Body of pancreas (tissue), 4 donors: Measurements from ENCODE around the gene SLC22A5. TPM values are rescaled to one million over a fixed set of nuclear protein-coding genes. Genes with fewer than 3 reads are reported as not detected.

Experiments
- ATAC-seq: fragments of 150-250 bp; one replicate; pipeline ENCODE4 v1.9.1; 2016
- DNase-seq, 4 donors: peaks; one replicate each; pipeline ENCODE4 v3.0.0-alpha.2; 2019
- H3K27ac ChIP-seq, 4 donors: fragments of 200-600 bp; sonication (generic); 1 replicate in 3 of 4; 2 replicates in 1 of 4; pipeline versions ENCODE4 v1.5.1 to v1.6.1; 2016 to 2019; ENCODE audit warnings: mild to moderate bottlenecking in 1 of 4, mixed read lengths in 1 of 4, moderate library complexity in 1 of 4
- H3K27me3 ChIP-seq, 2 donors: fragments of 200-600 bp; sonication (generic); one replicate each; pipeline ENCODE4 v1.6.0; 2016; ENCODE audit warnings: mild to moderate bottlenecking in 1 of 2
- H3K36me3 ChIP-seq, 2 donors: fragments of 200-600 bp; sonication (generic); replicated peaks in 1 of 2; 2 replicates each; pipeline ENCODE4 v1.5.1; 2016; ENCODE audit warnings: low read depth in 2 of 2; ENCODE audit not compliant: insufficient read depth in 1 of 2
- H3K4me1 ChIP-seq: fragments of 200-600 bp; sonication (generic); one replicate; pipeline ENCODE4 v1.6.0; 2016
- H3K4me3 ChIP-seq, 2 donors: fragments of 200-600 bp; sonication (generic); 1 replicate in 1 of 2; 2 replicates in 1 of 2; pipeline ENCODE4 v1.5.1; 2016 to 2019
- H3K9me3 ChIP-seq, 3 donors: fragments of 200-600 bp; sonication (generic); 1 replicate in 2 of 3; 2 replicates in 1 of 3; pipeline ENCODE4 v1.5.1; 2016
- CTCF ChIP-seq, 7 experiments: fragments of 450-650 bp in 4 of 7; fragments of 200-600 bp in 3 of 7; sonication (generic) in 3 of 7; IDR thresholded peaks; one replicate each; pipeline ENCODE4 v1.5.1; 2016 to 2019; ENCODE audit warnings: antibody characterized with exemption in 7 of 7
- POLR2A ChIP-seq, 3 donors: fragments of 450-650 bp; IDR thresholded peaks; one replicate each; pipeline ENCODE4 v1.6.1; 2016; ENCODE audit warnings: antibody characterized with exemption in 3 of 3, mild to moderate bottlenecking in 2 of 3
- WGBS, 2 donors: methylation state at CpG; one replicate each; pipeline ENCODE4 v1.1.5; 2017; 5-methylcytosine and 5-hydroxymethylcytosine counted together
- intact Hi-C: fragments of 100-400 bp; cut with DNase I; formaldehyde crosslinking; loops from one replicate; pipeline ENCODE4 v1.15.1; 2023
- total RNA-seq, 2 donors: library from RNA; depleted of rRNA; stranded (reverse); fragments of >200 nt; gene quantifications; one replicate each; pipeline ENCODE4 v1.1.0, GENCODE V29; 2016

SLC22A5 gene
- total RNA-seq, 2 donors from 2014 or later, result 21.3 to 30.3 TPM

- peaks cover 0 to 2% of the 10 kb centered on the region in 2 donors for H3K36me3 ChIP-seq
- no peaks in the 10 kb centered on the region for H3K27me3 ChIP-seq
- WGBS, 2 donors, result 89 to 91% methylated on average over 1 of the region's 1 CpG
- H3K27ac ChIP-seq, result no peak overlapping the region
- no peak overlapping the region for H3K4me3 ChIP-seq
- DNase-seq (no peak), ATAC-seq (no peak)
- TF ChIP-seq POLR2A (IDR thresholded peaks at IDR 0.05) (no peak), CTCF (IDR thresholded peaks at IDR 0.05) (no peak)
- intact Hi-C loops, result no loop called here
- H3K9me3 ChIP-seq, result no peaks in the 10 kb centered on the region
- H3K4me1 ChIP-seq, result no peaks in the 10 kb centered on the region
Measured at GRCh38 chr5:132354381-132355139, 14.9 kb upstream of the SLC22A5 start.

GRCh38 chr5:132355140-132355765, 14.3 kb upstream of the SLC22A5 start:
- Histone ChIP-seq H3K27me3 (no peaks in the 10 kb centered on the region), H3K4me1 (no peaks in the 10 kb centered on the region), H3K27ac (no peak overlapping the region), H3K4me3 (no peak overlapping the region), H3K9me3 (no peaks in the 10 kb centered on the region), H3K36me3 (no peaks in the 10 kb centered on the region)
- ATAC-seq (no peak), DNase-seq (no peak)
- intact Hi-C loops, result no loop called here
- no peak for TF ChIP-seq POLR2A (IDR thresholded peaks at IDR 0.05)
- TF ChIP-seq CTCF (IDR thresholded peaks at IDR 0.05), result no peak
- 95 to 96% methylated on average over 3 of the region's 3 CpGs for WGBS, 2 donors

GRCh38 chr5:132358775-132359174, 10.7 kb upstream of the SLC22A5 start:
- no peaks in the 10 kb centered on the region for H3K36me3 ChIP-seq
- no peaks in the 10 kb centered on the region for H3K27me3 ChIP-seq
- H3K27ac ChIP-seq, result no peak overlapping the region
- TF ChIP-seq CTCF (IDR thresholded peaks at IDR 0.05), result no peak
- no peak for TF ChIP-seq POLR2A (IDR thresholded peaks at IDR 0.05)
- no peak overlapping the region for H3K4me3 ChIP-seq
- ATAC-seq (no peak), DNase-seq (no peak)
- no peaks in the 10 kb centered on the region for H3K9me3 ChIP-seq
- WGBS, 2 donors, result 79 to 91% methylated on average over 1 of the region's 1 CpG
- intact Hi-C loops, result no loop called here
- H3K4me1 ChIP-seq, result peaks cover 6% of the 10 kb centered on the region

GRCh38 chr5:132362086-132362485, 7.4 kb upstream of the SLC22A5 start:
- H3K4me3 ChIP-seq, result no peak overlapping the region
- H3K27ac ChIP-seq, result no peak overlapping the region
- no peak for DNase-seq
- WGBS, 2 donors, result 94 to 97% methylated on average over 2 of the region's 2 CpGs
- H3K9me3 ChIP-seq, result no peaks in the 10 kb centered on the region
- H3K36me3 ChIP-seq, result no peaks in the 10 kb centered on the region
- TF ChIP-seq CTCF (IDR thresholded peaks at IDR 0.05) (no peak), POLR2A (IDR thresholded peaks at IDR 0.05) (no peak)
- intact Hi-C loops, result no loop called here
- no peak for ATAC-seq
- peaks cover 18% of the 10 kb centered on the region for H3K4me1 ChIP-seq
- no peaks in the 10 kb centered on the region for H3K27me3 ChIP-seq
